Right cardiac atrium (tissue), 5 donors: ENCODE measurements around the gene GPM6B. TPM values are rescaled to one million over a fixed set of nuclear protein-coding genes. Genes with fewer than 3 reads are reported as not detected.
"Not testable (repeated sequence)": the region's sequence is repeated elsewhere in the genome, so short reads cannot be mapped to it uniquely, and the experiment has no call there.

Experiments used
- ATAC-seq, 2 donors: fragments of 200-7000 bp; cut with Tn5 transposase; one replicate each; pipeline versions ENCODE4 v1.8.0 to v1.9.1; 2020; ENCODE audit warnings: moderate library complexity in 2 of 2, mild to moderate bottlenecking in 1 of 2
- DNase-seq, 3 donors: peaks; one replicate each; pipeline ENCODE4 v3.0.0-alpha.2; 2020
- H3K27ac ChIP-seq: one replicate; pipeline ENCODE4 v1.5.1; 2013; ENCODE audit warnings: mild to moderate bottlenecking, low read length, control low read depth, moderate library complexity
- H3K27me3 ChIP-seq: one replicate; pipeline ENCODE4 v1.6.1; 2013; ENCODE audit not compliant: control insufficient read depth, insufficient read depth
- H3K4me1 ChIP-seq: one replicate; pipeline ENCODE4 v1.6.1; 2013; ENCODE audit warnings: low read length; ENCODE audit not compliant: control insufficient read depth, insufficient read depth
- H3K4me3 ChIP-seq: one replicate; pipeline ENCODE4 v1.5.1; 2013; ENCODE audit warnings: low read length, control low read depth
- H3K9me3 ChIP-seq: one replicate; pipeline ENCODE4 v1.6.1; 2013; ENCODE audit warnings: low read length; ENCODE audit not compliant: control insufficient read depth
- WGBS: extraction: QIAGEN DNeasy Blood & Tissue Kit; methylation state at CpG from one replicate; pipeline ENCODE4 v1.1.7; 2013; 5-methylcytosine and 5-hydroxymethylcytosine counted together
- intact Hi-C, 4 donors: fragments of 100-400 bp; cut with DNase I; formaldehyde crosslinking; loops; one replicate each; pipeline versions ENCODE4 v1.11.0 to v1.14.0; 2022 to 2023
- polyA plus RNA-seq: library from polyadenylated mRNA; stranded (reverse); fragments of 200-250 nt; gene quantifications from one replicate; pipeline ENCODE4 v1.2.3, GENCODE V29; 2013
- total RNA-seq, 4 donors: library from RNA; stranded (reverse); fragmentation: NEBNext Ultra II Directional; extraction: Animal tissue kit (Norgen Biotek cat#: 25700); gene quantifications; one replicate each; pipeline ENCODE4 v1.2.1, GENCODE V29; 2021
- donor health status: healthy with polysubstance abuse.
- donor health status: DM: no; HTN: yes; CAD: no.
- donor health status: DM: no; HTN: no; CAD: no.
- donor health status: DM: no; HTN: yes; CAD: no; lungs with severe emphysema.
- donor health status: DM: yes; HTN: yes; CAD: no.

Gene GPM6B
- total and polyA plus RNA-seq, 5 donors: 11.0 to 16.4 (median 12.0) TPM

DNA sequence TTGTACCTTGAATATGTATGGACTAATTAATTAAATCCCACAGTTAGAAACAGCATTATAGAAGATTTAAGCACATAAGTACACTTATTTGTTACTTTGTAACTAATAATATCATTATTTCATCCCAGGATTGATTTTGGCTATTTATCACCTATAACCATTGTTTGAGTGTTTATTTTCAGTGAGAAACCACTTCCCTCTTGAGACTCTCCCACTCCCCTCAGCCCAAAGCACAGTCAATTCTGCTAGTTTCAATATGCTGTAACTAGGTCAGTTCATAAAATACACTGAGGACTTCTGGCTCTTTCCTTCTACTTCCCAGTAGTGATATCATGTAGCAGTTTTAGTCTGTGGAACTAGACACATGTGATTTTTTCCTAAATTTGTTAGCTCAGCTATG is 66.1 kb downstream of the GPM6B start:
- DNase-seq (no peak), ATAC-seq (no peak)
- H3K27me3 ChIP-seq: no peaks in the 10 kb centered on the region
- intact Hi-C loops: loop anchor here in 2 of 4 donors (5.0 to 10.0 kb wide), 2 partner anchors 94 to 284 kb away; no protein-coding TSS in a partner anchor
- no peaks in the 10 kb centered on the region for H3K4me1 ChIP-seq
- H3K9me3 ChIP-seq: no peaks in the 10 kb centered on the region
- H3K4me3 ChIP-seq: no peak overlapping the region
- no peak overlapping the region for H3K27ac ChIP-seq

DNA sequence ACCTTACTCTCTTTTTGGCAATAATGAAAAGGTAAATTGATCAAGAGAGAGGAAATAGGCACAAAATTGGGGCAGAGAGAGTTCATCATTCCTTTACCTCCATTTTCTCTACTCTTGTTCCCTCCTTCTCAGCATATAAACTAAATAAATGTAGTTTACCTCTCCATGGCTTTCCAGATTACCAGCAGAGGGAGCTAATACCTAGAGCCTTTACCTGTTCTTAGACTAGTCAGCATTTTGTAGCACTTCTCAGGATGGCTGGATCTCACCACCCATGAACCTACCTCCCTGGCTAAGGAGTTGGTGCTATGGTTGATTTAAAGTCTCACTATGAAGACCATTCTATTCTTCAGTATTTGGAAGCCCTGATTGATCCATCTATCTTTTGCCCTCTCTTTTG is 66.7 kb downstream of the GPM6B start:
- H3K27ac ChIP-seq: no peak overlapping the region
- H3K4me3 ChIP-seq: no peak overlapping the region
- ATAC-seq (peak in 1 of 2 donors; percentile 41), DNase-seq (no peak)
- intact Hi-C loops: loop anchor here in 2 of 4 donors (5.0 to 10.0 kb wide), 2 partner anchors 93 to 285 kb away; no protein-coding TSS in a partner anchor
- no peaks in the 10 kb centered on the region for H3K9me3 ChIP-seq
- no peaks in the 10 kb centered on the region for H3K27me3 ChIP-seq
- no peaks in the 10 kb centered on the region for H3K4me1 ChIP-seq

DNA sequence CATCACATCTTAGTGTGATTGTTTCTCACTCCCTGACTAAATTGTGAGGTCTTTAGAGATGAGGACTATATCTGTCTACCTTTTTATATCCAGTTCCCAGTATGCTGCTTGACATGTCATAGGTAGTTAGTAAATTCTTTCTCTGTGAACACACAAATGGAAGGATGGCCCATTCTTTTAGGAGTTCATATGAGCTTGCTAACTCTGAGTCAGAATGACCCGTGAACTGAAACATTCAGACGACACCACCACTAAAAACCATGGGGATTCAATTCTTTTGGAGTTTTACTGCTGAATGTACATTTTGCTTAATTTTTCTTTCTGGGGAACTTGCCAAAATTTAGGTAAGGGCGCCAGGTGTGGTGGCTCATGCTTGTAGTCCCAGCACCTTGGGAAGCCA is 68.4 kb downstream of the GPM6B start:
- intact Hi-C loops: loop anchor here in 2 of 4 donors (5.0 kb wide), 1 partner anchor 91 kb away; no protein-coding TSS in a partner anchor
- H3K27ac ChIP-seq: no peak overlapping the region
- H3K27me3 ChIP-seq: no peaks in the 10 kb centered on the region
- no peak overlapping the region for H3K4me3 ChIP-seq
- H3K9me3 ChIP-seq: no peaks in the 10 kb centered on the region
- DNase-seq (no peak), ATAC-seq (no peak)
- 92% methylated on average over 3 of the region's 3 CpGs for WGBS
- H3K4me1 ChIP-seq: no peaks in the 10 kb centered on the region

DNA sequence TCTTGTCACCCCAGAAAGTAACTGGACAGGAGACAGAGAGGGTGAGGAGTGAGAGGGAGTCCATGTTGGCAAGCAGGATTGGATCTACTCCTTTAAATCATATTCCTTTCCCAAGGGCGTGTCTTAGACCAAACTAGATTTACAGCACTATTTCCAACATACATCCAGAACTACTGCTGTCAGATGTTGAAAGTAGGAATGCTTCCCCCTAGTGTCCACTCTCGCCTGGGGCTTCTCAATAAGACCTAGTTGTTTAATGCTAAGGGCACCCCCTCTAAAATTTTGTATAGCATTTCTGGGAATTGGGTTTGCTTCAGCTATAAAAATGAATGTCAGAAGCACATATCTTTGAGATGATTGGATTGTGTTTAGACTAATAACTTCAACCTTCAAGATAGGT is 69.1 kb downstream of the GPM6B start:
- ATAC-seq (peak; percentile 43 to 48), DNase-seq (peak in 1 of 3 donors; percentile 61)
- Histone ChIP-seq H3K27ac (no peak overlapping the region), H3K27me3 (no peaks in the 10 kb centered on the region), H3K4me1 (no peaks in the 10 kb centered on the region), H3K9me3 (no peaks in the 10 kb centered on the region), H3K4me3 (no peak overlapping the region)
- intact Hi-C loops: loop anchor here in 2 of 4 donors (5.0 kb wide), 1 partner anchor 91 kb away; no protein-coding TSS in a partner anchor
- 12% methylated on average over 2 of the region's 2 CpGs for WGBS

DNA sequence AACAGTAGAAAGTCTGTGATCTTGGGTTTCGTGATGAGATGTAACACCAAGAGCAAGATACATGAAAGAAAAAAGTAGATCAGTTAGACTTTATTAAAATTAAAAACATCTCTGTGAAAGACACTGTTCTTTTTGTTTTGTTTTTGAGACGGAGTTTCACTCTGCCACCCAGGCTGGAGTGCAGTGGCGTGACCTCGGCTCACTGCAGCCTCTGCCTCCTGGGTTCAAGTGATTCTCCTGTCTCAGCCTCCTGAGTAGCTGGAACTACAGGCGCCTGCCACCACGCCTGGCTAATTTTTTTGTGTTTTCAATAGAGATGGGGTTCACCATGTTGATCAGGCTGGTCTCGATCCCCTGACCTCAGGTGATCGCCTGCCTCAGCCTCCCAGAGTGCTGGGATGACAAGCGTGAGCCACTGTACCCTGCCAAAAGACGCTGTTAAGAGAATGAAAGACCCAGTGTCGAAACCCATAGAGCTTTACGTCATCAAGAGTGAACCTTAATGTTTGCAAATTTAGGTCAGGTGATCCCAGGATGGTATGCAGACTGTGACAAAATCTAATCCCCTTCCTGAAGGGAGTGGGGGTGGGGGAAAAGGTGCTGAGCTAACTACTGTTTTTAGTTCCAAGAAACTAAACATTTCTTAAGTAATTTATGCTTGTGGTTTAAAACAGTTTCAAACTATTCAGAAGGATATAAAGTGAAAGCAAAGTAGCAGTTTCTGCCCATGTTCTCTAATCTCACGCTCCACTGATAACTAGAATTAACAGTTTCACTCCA is 74.3 kb downstream of the GPM6B start:
- ATAC-seq: no peak
- no peaks in the 10 kb centered on the region for H3K4me1 ChIP-seq
- H3K27me3 ChIP-seq: no peaks in the 10 kb centered on the region
- 76% methylated on average over 13 of the region's 13 CpGs for WGBS
- intact Hi-C loops: no loop called here
- no peaks in the 10 kb centered on the region for H3K9me3 ChIP-seq
- no peak overlapping the region for H3K4me3 ChIP-seq
- no peak overlapping the region for H3K27ac ChIP-seq
- DNase-seq: no peak

DNA sequence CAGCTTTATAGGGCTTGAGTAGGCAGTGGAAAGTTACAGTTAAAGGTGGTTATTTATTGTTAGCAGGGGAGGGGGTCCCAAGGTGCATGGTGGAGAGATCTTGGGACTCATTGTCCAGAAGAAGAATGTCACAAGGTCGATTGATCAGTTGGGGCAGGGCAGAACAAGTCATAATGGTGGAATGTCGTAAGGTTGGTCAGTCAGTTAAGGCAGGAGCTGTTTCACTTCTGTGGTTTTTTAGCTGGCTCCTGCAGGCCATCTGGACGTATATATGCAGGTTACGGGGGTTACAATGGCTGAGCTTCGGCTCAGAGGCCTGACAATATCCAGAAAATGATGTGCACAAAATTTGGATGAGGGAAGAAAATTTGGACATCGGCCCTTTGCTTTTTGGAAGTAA is 75.2 kb downstream of the GPM6B start:
- Histone ChIP-seq H3K27ac (no peak overlapping the region), H3K4me3 (no peak overlapping the region), H3K9me3 (no peaks in the 10 kb centered on the region), H3K27me3 (no peaks in the 10 kb centered on the region), H3K4me1 (no peaks in the 10 kb centered on the region)
- 81% methylated on average over 6 of the region's 6 CpGs for WGBS
- no peak for DNase-seq
- ATAC-seq: no peak
- intact Hi-C loops: no loop called here

DNA sequence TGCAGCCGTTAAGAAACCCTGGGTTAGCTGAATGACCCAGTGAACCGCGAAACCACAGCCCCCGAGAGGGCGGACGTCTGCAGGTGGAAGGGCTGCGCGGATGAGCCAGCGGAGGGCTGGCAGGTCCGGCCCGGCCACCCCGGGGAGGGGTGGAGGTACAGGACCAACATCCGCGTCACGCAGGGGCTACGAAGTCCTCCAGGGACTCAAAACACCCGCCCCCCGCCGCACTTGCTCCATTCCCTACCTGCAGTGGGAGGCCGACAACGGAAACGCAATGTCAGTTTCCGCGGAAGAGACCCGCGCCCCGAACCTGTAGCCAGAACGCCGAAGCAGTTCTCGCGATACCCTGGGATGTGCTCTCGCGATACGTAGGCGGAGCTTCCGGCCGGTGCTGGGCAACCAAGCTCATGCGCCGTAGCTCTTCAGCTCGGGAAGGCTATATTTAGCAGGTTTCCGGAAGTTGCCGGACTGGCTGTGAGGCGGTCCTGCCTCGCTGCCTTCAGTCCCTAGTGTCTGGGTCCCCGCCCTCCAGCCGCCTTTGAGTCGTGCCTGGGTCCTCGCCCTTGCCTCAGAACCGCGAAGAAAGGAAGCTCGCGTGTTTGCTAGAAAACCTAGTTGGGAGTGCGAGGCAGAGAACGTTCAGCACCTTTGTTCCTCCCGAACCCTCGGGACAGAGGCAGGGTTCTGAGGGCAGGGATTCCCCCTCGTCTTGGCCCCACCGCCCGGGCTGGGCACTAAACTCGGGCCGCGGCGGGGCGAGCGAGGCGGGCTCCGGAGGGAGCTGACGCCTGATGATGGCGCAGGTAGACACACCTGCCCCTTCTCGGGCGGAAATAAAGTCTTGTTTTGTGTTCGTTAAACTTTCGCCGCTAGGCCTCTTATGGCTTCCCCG is 82.4 kb downstream of the GPM6B start, which contains the start of the genes OFD1 and TRAPPC2:
Gene OFD1 (plus strand): TSS at position 471 of the 895 bp plus-strand sequence. CDS start 324 bp downstream, at position 795.
Gene TRAPPC2 (minus strand): TSS at position 343 of the 895 bp plus-strand sequence. CDS start 14,657 bp downstream, outside the sequence.
- peak within 1 kb of the TSS; percentile 93 for H3K4me3 ChIP-seq
- peaks cover 3% of the 10 kb centered on the region for H3K4me1 ChIP-seq
- no peaks in the 10 kb centered on the region for H3K27me3 ChIP-seq
- H3K27ac ChIP-seq: peak within 1 kb of the TSS; percentile 97
- DNase-seq: peak; percentile 92 to 95 (median 95)
- ATAC-seq: peak; percentile 100
- intact Hi-C loops: loop anchor here in 2 of 4 donors (10.0 kb wide), 2 partner anchors 70 to 80 kb away; partner anchors contain the start of gene TCEANC (in 1 of the 2)
- no peaks in the 10 kb centered on the region for H3K9me3 ChIP-seq
- WGBS: under 1% methylated on average over 75 of the region's 75 CpGs

DNA sequence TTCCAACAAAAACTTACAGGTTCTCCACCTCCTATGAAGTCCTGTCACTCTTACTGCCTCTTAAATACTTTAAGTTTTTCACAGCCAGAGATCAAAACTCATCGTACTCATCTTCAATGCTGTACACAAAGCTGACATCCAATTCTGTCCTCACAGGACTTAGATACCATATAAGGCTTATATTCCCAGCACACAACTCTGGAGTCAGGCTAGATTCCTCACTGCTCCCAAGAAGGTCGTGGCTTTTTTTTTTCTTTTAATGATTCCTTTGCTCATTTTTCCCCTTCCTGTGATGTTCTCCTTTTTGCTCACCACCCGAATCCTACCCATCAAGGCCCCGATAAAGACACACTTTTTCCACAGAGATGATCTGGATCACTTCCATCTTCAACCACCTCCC is 83.4 kb downstream of the GPM6B start:
- DNase-seq: no peak
- Histone ChIP-seq H3K4me3 (peak overlapping the region; percentile 91), H3K27me3 (no peaks in the 10 kb centered on the region), H3K9me3 (no peaks in the 10 kb centered on the region), H3K27ac (no peak overlapping the region), H3K4me1 (peaks cover 3% of the 10 kb centered on the region)
- WGBS: 9% methylated on average over 4 of the region's 4 CpGs
- intact Hi-C loops: loop anchor here in 2 of 4 donors (10.0 kb wide), 2 partner anchors 69 to 79 kb away; partner anchors contain the start of gene TCEANC (in 1 of the 2)
- ATAC-seq: no peak

DNA sequence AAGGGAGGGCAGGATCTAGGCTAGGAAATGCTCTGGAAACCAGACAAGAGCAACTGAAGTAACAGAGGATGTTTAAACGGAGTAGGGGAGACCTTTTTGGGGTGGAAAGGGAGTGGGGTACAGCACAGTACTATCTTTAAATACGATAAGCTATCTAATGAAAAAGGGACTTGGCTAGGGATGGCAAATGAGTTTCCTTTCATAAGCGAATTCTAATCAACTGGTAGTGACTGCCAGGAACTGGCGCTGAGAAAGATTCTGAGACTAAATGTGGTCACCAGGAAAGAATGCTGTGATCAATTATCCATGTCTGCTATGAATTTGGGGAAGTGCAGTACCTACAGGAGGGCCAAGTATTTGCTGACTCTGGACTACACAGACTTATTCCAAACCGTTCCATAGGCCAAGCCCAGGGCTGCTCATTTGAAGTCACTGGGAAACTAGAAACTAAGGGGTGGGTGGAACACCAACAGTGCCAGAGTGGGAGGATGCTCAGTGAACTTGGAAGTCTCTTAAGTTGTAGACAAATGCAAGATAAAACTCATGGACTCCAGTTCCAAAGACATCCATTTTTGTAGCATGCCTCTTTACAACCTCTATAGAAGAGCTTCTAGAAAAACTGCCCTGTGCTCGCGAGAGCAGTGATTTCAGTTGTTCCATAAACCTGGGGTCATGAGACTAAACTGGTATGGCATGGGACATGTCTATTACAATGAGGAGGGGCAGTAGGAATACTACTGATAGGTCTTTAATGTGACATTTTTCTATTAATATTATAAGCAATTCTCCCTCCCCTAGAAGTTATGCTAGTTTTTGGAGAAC is 84.4 kb downstream of the GPM6B start:
- no peak overlapping the region for H3K27ac ChIP-seq
- intact Hi-C loops: loop anchor here in 2 of 4 donors (10.0 kb wide), 2 partner anchors 68 to 78 kb away; partner anchors contain the start of gene TCEANC (in 1 of the 2)
- H3K4me3 ChIP-seq: no peak overlapping the region

DNA sequence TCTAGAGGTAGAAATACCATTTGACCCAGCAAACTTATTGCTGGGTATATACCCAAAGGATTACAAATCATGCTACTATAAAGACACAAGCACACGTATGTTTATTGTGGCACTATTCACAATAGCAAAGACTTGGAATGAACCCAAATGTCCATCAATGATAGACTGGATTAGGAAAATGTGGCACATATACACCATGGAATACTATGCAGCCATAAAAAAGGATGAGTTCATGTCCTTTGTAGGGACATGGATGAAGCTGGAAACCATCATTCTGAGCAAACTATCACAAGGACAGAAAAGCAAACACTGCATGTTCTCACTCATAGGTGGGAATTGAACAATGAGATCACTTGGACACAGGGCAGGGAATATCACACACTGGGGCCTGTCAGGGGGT is 86.4 kb downstream of the GPM6B start:
- intact Hi-C loops: loop anchor here in 2 of 4 donors (10.0 kb wide), 2 partner anchors 66 to 76 kb away; partner anchors contain the start of gene TCEANC (in 1 of the 2)
- H3K27ac ChIP-seq, H3K27me3 ChIP-seq, H3K4me3 ChIP-seq, H3K9me3 ChIP-seq, ATAC-seq, H3K4me1 ChIP-seq, DNase-seq: not testable (repeated sequence)
- 97% methylated on average over 1 of the region's 1 CpG for WGBS

More for the DNA sequence above, 84.4 kb downstream of the GPM6B start:
- WGBS: 39% methylated on average over 7 of the region's 7 CpGs
- H3K4me1 ChIP-seq: peaks cover 3% of the 10 kb centered on the region
- no peak for ATAC-seq
- no peaks in the 10 kb centered on the region for H3K9me3 ChIP-seq
- DNase-seq: peak in 1 of 3 donors; percentile 41
- H3K27me3 ChIP-seq: no peaks in the 10 kb centered on the region
